Fibroblast of the conjunctiva (primary cell): ENCODE results near the gene YIF1B.

Experiments used
- DNase-seq: peaks from one replicate; pipeline ENCODE4 v3.0.0-alpha.2; 2010; ENCODE audit warnings: low read depth

The YIF1B gene

GRCh38 chr19:38304866-38305429 is 10.8 kb downstream of the YIF1B start:
- no peak for DNase-seq

GRCh38 chr19:38304352-38304865 is 11.3 kb downstream of the YIF1B start:
- no peak for DNase-seq

- DNase-seq: no peak
Observed at GRCh38 chr19:38303517-38304351, 12.0 kb downstream of the YIF1B start, which contains the start of gene C19orf33. C19orf33 (plus strand) TSS chr19:38304251; CDS start chr19:38304262, 11 bp downstream.

- no peak for DNase-seq
Observed at GRCh38 chr19:38298821-38299680, 16.7 kb downstream of the YIF1B start.

GRCh38 chr19:38294090-38294489 is 21.7 kb downstream of the YIF1B start:
- no peak for DNase-seq

GRCh38 chr19:38293281-38293680 is 22.5 kb downstream of the YIF1B start:
- no peak for DNase-seq

GRCh38 chr19:38291855-38292254 is 23.9 kb downstream of the YIF1B start:
- DNase-seq: no peak

GRCh38 chr19:38290631-38291147 is 25.1 kb downstream of the YIF1B start:
- DNase-seq: no peak

GRCh38 chr19:38289955-38290354 is 25.8 kb downstream of the YIF1B start:
- no peak for DNase-seq

GRCh38 chr19:38288123-38288855 is 27.5 kb downstream of the YIF1B start:
- no peak for DNase-seq

GRCh38 chr19:38287604-38288003 is 28.1 kb downstream of the YIF1B start:
- DNase-seq: no peak

GRCh38 chr19:38285567-38285966 is 30.2 kb downstream of the YIF1B start:
- DNase-seq: no peak

- DNase-seq: no peak
Observed at GRCh38 chr19:38284422-38284821, 31.3 kb downstream of the YIF1B start.

GRCh38 chr19:38283271-38283670 is 32.5 kb downstream of the YIF1B start:
- no peak for DNase-seq

GRCh38 chr19:38281811-38282566 is 33.8 kb downstream of the YIF1B start:
- no peak for DNase-seq

- DNase-seq: no peak
Observed at GRCh38 chr19:38280030-38280921, 35.5 kb downstream of the YIF1B start.

- no peak for DNase-seq
Observed at GRCh38 chr19:38278751-38279150, 37.0 kb downstream of the YIF1B start.

GRCh38 chr19:38277969-38278680 is 37.6 kb downstream of the YIF1B start:
- DNase-seq: no peak

- no peak for DNase-seq
Observed at GRCh38 chr19:38277549-38277948, 38.2 kb downstream of the YIF1B start.
